GM12878 (cell line): Measurements from ENCODE around the gene MLXIPL. TPM values are rescaled to one million over a fixed set of nuclear protein-coding genes. Genes with fewer than 3 reads are reported as not detected.

Experiments
- ATAC-seq: fragments of 200-7000 bp; cut with Tn5 transposase; 3 replicates; pipeline ENCODE4 v1.9.1; 2020; ENCODE audit warnings: mild to moderate bottlenecking, moderate library complexity
- BruUV-seq: library from RNA; stranded (reverse); fragments of 400-500 nt; replicated peaks from 2 replicates; lab custom pipeline; 2021; lab: Mats Ljungman, UMichigan
- CTCF ChIA-PET: fragments of 300-600 bp; sonication (Branson Sonifier 250); formaldehyde crosslinking; extraction: SDS; loops from one replicate; lab custom pipeline; 2021; ENCODE audit warnings: inconsistent platforms; lab: Yijun Ruan, JAX
- POLR2A ChIA-PET: fragments of 350-600 bp; formaldehyde crosslinking; extraction: SDS; loops from one replicate; lab custom pipeline; 2021; ENCODE audit warnings: inconsistent platforms; lab: Charles Lee
- RAD21 ChIA-PET: fragments of 300-600 bp; sonication (Branson Sonifier 250); formaldehyde crosslinking; loops from one replicate; lab custom pipeline; 2023; ENCODE audit warnings: antibody characterized with exemption; ENCODE audit not compliant: unreplicated experiment; lab: Charles Lee
- SMC1A ChIA-PET: fragments of 300-600 bp; sonication (Branson Sonifier 250); formaldehyde crosslinking; loops from one replicate; lab custom pipeline; 2023; ENCODE audit not compliant: unreplicated experiment, uncharacterized antibody; lab: Charles Lee
- DNase-seq: peaks from one replicate; pipeline ENCODE4 v3.0.0-alpha.2; 2011; ENCODE audit warnings: low read depth, low spot score
- FAIRE-seq: peaks from 3 replicates; lab custom pipeline; 2011; peaks lifted over from hg19 to GRCh38; lab: Jason Lieb, UNC
- H2AFZ ChIP-seq: 2 replicates; pipeline ENCODE4 v1.6.0; 2011; ENCODE audit warnings: low read depth, low read length, control low read depth; ENCODE audit not compliant: control insufficient read depth
- H3K27ac ChIP-seq: 2 replicates; pipeline ENCODE4 v1.5.1; 2011; ENCODE audit warnings: control low read depth; ENCODE audit not compliant: control insufficient read depth, insufficient read depth
- H3K27me3 ChIP-seq, 2 experiments: replicated peaks in 1 of 2; 2 replicates each; pipeline versions ENCODE4 v1.6.0 to v1.6.1; 2011; ENCODE audit warnings: low read length in 1 of 2; ENCODE audit not compliant: control insufficient read depth in 2 of 2, insufficient read depth in 2 of 2
- H3K36me3 ChIP-seq, 2 experiments: 2 replicates each; pipeline ENCODE4 v1.5.1; 2011; ENCODE audit warnings: low read length in 1 of 2; ENCODE audit not compliant: control insufficient read depth in 2 of 2, insufficient read depth in 2 of 2
- H3K4me1 ChIP-seq: 2 replicates; pipeline ENCODE4 v1.6.1; 2011; ENCODE audit warnings: mild to moderate bottlenecking, low read length, moderate library complexity, mixed read lengths; ENCODE audit not compliant: control insufficient read depth, insufficient read depth
- H3K4me2 ChIP-seq: 2 replicates; pipeline ENCODE4 v1.6.0; 2011; ENCODE audit warnings: control low read depth; ENCODE audit not compliant: control insufficient read depth, insufficient read depth
- H3K4me3 ChIP-seq: fragments of 200-600 bp; sonication (generic); 2 replicates; pipeline ENCODE4 v1.5.1; 2016
- H3K79me2 ChIP-seq: 2 replicates; pipeline ENCODE4 v1.6.0; 2011; ENCODE audit warnings: low read length; ENCODE audit not compliant: control insufficient read depth, insufficient read depth
- H3K9ac ChIP-seq: 2 replicates; pipeline ENCODE4 v1.8.0; 2011; ENCODE audit warnings: low read length, control low read depth, mixed read lengths; ENCODE audit not compliant: control insufficient read depth, insufficient read depth
- H3K9me3 ChIP-seq: replicated peaks from 3 replicates; pipeline ENCODE4 v1.5.1; 2011; ENCODE audit warnings: mild to moderate bottlenecking, low read length; ENCODE audit not compliant: control insufficient read depth, insufficient read depth
- H4K20me1 ChIP-seq: 2 replicates; pipeline ENCODE4 v1.6.0; 2011; ENCODE audit not compliant: control insufficient read depth, insufficient read depth
- BHLHE40 ChIP-seq, 2 experiments: fragments of 450-650 bp in 1 of 2; IDR thresholded peaks; 2 replicates each; pipeline ENCODE4 v1.6.1; 2011 to 2017; ENCODE audit warnings: low read depth in 2 of 2, borderline replicate concordance in 1 of 2, improper control_type of control experiment in 1 of 2, low read length in 1 of 2, mild to moderate bottlenecking in 1 of 2
- E4F1 ChIP-seq: fragments of 450-650 bp; IDR thresholded peaks from 2 replicates; pipeline ENCODE4 v1.6.1; 2018; ENCODE audit warnings: borderline replicate concordance, mild to moderate bottlenecking; ENCODE audit not compliant: partially characterized antibody
- EZH2 ChIP-seq: IDR thresholded peaks from 2 replicates; pipeline ENCODE4 v1.6.1; 2012; ENCODE audit warnings: low read depth, mild to moderate bottlenecking, control low read depth, inconsistent platforms, low read length, borderline replicate concordance; ENCODE audit not compliant: control insufficient read depth
- FOS ChIP-seq: IDR thresholded peaks from 3 replicates; pipeline ENCODE4 v1.6.1; 2011; ENCODE audit warnings: borderline replicate concordance; ENCODE audit not compliant: insufficient read length; ENCODE audit errors: extremely low read depth
- FOXM1 ChIP-seq: IDR thresholded peaks from 2 replicates; pipeline ENCODE4 v1.6.1; 2012; ENCODE audit warnings: low read depth, mild to moderate bottlenecking, inconsistent platforms, low read length, moderate library complexity
- MAX ChIP-seq: IDR thresholded peaks from 2 replicates; pipeline ENCODE4 v1.6.1; 2012; ENCODE audit warnings: low read depth, low read length, improper control_type of control experiment
- MXI1 ChIP-seq: fragments of 150-350 bp; IDR thresholded peaks from 2 replicates; pipeline ENCODE4 v1.6.1; 2011; ENCODE audit warnings: low read depth, mild to moderate bottlenecking, inconsistent platforms, low read length, improper control_type of control experiment
- SMARCA5 ChIP-seq: fragments of 450-650 bp; IDR thresholded peaks from 2 replicates; pipeline ENCODE4 v1.6.1; 2017; ENCODE audit warnings: mild to moderate bottlenecking
- SREBF1 ChIP-seq: IDR thresholded peaks from 2 replicates; pipeline ENCODE4 v1.6.1; 2012; ENCODE audit warnings: mild to moderate bottlenecking, low read length
- TAF1 ChIP-seq: IDR thresholded peaks from 2 replicates; pipeline ENCODE4 v1.6.1; 2011; ENCODE audit warnings: mild to moderate bottlenecking, low read depth, low read length, borderline replicate concordance
- TCF3 ChIP-seq: IDR thresholded peaks from 2 replicates; pipeline ENCODE4 v1.6.1; 2012; ENCODE audit warnings: low read depth, mild to moderate bottlenecking, low read length, borderline replicate concordance; ENCODE audit not compliant: insufficient read depth
- WRNIP1 ChIP-seq: IDR thresholded peaks from 2 replicates; pipeline ENCODE4 v1.6.1; 2011; ENCODE audit warnings: low read depth, low read length, improper control_type of control experiment, borderline replicate concordance
- YBX1 ChIP-seq: fragments of 450-650 bp; IDR thresholded peaks from 2 replicates; pipeline ENCODE4 v1.6.1; 2016; ENCODE audit warnings: antibody characterized with exemption
- ZNF217 ChIP-seq: fragments of 450-650 bp; IDR thresholded peaks from 2 replicates; pipeline ENCODE4 v1.6.1; 2017; ENCODE audit warnings: antibody characterized with exemption, mild to moderate bottlenecking
- WGBS: methylation state at CpG from one replicate; pipeline ENCODE4 v1.1.6; 2016; ENCODE audit warnings: low lambda C conversion rate; ENCODE audit not compliant: insufficient replicate concordance, insufficient coverage; ENCODE audit errors: missing lambda C conversion rate; 5-methylcytosine and 5-hydroxymethylcytosine counted together
- in situ Hi-C: fragments of 300-500 bp; cut with MboI; formaldehyde crosslinking; loops from 9 replicates; pipeline ENCODE4 v1.14.3; 2018; ENCODE audit warnings: mixed read lengths
- intact Hi-C: fragments of 100-400 bp; cut with micrococcal nuclease; formaldehyde crosslinking; loops from one replicate; pipeline ENCODE4 v1.14.2; 2022; ENCODE audit not compliant: unreplicated experiment
- polyA plus RNA-seq, 11 experiments: library from polyadenylated mRNA; depleted of rRNA in 4 of 11; unstranded in 6 of 11; stranded (reverse) in 5 of 11; fragments of >200 nt; fragmentation: Nextera tagmentation in 4 of 11; fragmentation: Illumina TruSeq in 1 of 11; extraction: Ambion mirVana in 4 of 11; extraction: Trizol in 1 of 11; gene quantifications; 1 replicate in 1 of 11; 2 replicates in 10 of 11; pipeline versions ENCODE4 v1.2.1 to v1.2.3, GENCODE V29; 2011 to 2016; ENCODE audit warnings: inconsistent platforms in 2 of 11, missing spikeins in 2 of 11, low read depth in 1 of 11
- total RNA-seq, 4 experiments: library from RNA; depleted of rRNA in 3 of 4; stranded (reverse); fragments of >200 nt in 3 of 4; fragmentation: Illumina TruSeq in 1 of 4; extraction: Trizol in 1 of 4; gene quantifications; 2 replicates each; pipeline versions ENCODE4 v1.2.1 to v1.2.3, GENCODE V29; 2013 to 2021
- TF ChIP-seq, protein P1 (sequence below): IDR thresholded peaks from 2 replicates; pipeline ENCODE4 v1.6.1; 2012; ENCODE audit warnings: low read depth, low read length, improper control_type of control experiment
- TF ChIP-seq, protein P2 (sequence below): IDR thresholded peaks from 2 replicates; pipeline ENCODE4 v1.6.1; 2011; ENCODE audit warnings: borderline replicate concordance, low read depth, mild to moderate bottlenecking, moderate library complexity, mixed read lengths, low read length; ENCODE audit not compliant: insufficient read depth; ENCODE audit errors: extremely low read length

Gene MLXIPL
- total and polyA plus RNA-seq, 10 of the 15 experiments (the other 5 are each of a cell fraction or from before 2014, with no cell fraction given): 0.21 TPM; not detected in 9

DNA sequence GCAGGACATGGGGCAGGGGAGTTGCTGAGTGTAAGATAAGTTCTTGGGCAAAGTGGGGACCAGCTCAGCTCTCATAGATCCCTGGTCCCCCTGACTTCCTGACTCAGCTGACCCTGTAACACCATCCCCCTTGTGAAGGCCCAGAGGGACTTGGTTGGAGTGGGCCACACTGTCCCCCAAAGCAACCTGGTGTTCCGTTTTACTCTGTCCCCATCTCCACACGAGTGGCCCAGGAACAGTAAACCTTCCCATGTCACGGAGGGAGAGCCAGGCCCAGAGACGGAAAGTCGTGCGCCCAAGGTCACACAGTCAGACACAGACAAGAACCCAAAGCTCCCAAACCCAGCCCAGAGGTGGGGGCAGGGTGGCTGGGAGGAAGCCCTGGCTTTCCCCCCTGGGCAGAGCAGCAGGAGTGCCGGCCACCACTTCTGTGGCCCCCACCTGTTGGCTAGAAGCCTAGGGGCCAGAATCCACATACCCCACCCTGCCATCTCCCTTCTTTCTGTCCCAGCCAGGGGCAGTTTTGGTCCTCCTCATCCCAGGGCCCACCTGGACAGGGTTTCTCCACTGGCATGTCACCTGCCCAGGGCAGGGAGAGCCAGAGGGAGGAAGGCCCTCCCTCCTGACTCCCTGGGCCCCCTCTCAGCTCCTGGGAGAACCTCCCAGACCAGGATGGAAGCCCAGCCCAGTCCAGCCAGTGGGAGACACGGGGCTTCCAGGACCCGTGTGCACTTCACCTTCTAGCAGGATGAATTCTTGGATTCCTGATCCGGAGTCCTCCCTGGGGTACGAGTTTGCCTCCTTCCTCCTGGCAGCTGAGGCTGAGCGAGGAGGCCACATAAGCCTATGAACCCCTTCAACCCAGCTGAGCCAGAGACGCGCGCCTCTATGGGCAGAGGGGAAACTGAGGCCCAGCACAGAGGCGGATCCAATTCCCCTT, 22.7 kb upstream of the MLXIPL start:
- no peak overlapping the region for H2AFZ ChIP-seq
- RAD21 ChIA-PET: no interaction called here
- FAIRE-seq (no peak), DNase-seq (no peak), ATAC-seq (no peak)
- WGBS: 24% methylated on average over 16 of the region's 16 CpGs
- no peaks in the 10 kb centered on the region for H4K20me1 ChIP-seq
- H3K4me2 ChIP-seq: no peak overlapping the region
- H3K4me1 ChIP-seq: no peaks in the 10 kb centered on the region
- H3K79me2 ChIP-seq: no peaks in the 10 kb centered on the region
- no peak overlapping the region for H3K9ac ChIP-seq
- peaks cover 1 to 11% of the 10 kb centered on the region in 2 experiments for H3K27me3 ChIP-seq
- POLR2A ChIA-PET: no interaction called here
- BruUV-seq: no TSS peak
- H3K9me3 ChIP-seq: no peaks in the 10 kb centered on the region; the same call in 2 of the 3 replicates
- intact Hi-C loops (no loop called here), in situ Hi-C loops (no loop called here)
- SMC1A ChIA-PET: no interaction called here
- H3K4me3 ChIP-seq: no peak overlapping the region
- H3K27ac ChIP-seq: no peak overlapping the region
- CTCF ChIA-PET: no interaction called here
- no peaks in the 10 kb centered on the region for H3K36me3 ChIP-seq
- TF ChIP-seq TAF1 (no peak), YBX1 (no peak), TCF3 (no peak), E4F1 (no peak), FOS (no peak), MAX (no peak), EZH2 (no peak), WRNIP1 (no peak), SMARCA5 (no peak), BHLHE40 (IDR thresholded peaks at IDR 0.05; ENCODE audit: borderline replicate concordance in 1 of 2, low read depth in 2 of 2, low read length in 1 of 2) (no peak), SREBF1 (no peak), MXI1 (no peak), FOXM1 (no peak), ZNF217 (no peak)
- TF ChIP-seq, protein P1, sequence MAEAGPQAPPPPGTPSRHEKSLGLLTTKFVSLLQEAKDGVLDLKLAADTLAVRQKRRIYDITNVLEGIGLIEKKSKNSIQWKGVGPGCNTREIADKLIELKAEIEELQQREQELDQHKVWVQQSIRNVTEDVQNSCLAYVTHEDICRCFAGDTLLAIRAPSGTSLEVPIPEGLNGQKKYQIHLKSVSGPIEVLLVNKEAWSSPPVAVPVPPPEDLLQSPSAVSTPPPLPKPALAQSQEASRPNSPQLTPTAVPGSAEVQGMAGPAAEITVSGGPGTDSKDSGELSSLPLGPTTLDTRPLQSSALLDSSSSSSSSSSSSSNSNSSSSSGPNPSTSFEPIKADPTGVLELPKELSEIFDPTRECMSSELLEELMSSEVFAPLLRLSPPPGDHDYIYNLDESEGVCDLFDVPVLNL: no peak
- TF ChIP-seq, protein P2, sequence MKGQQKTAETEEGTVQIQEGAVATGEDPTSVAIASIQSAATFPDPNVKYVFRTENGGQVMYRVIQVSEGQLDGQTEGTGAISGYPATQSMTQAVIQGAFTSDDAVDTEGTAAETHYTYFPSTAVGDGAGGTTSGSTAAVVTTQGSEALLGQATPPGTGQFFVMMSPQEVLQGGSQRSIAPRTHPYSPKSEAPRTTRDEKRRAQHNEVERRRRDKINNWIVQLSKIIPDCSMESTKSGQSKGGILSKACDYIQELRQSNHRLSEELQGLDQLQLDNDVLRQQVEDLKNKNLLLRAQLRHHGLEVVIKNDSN: no peak
